Endodermal cell (in vitro differentiated cells): ENCODE results near the gene PTPRS. TPM values are rescaled to one million over a fixed set of nuclear protein-coding genes. Genes with fewer than 3 reads are reported as not detected.
A peak's percentile ranks its signal among the peaks of the same experiment; 100 is the strongest.

Source experiments
- DNase-seq: peaks from one replicate; pipeline ENCODE4 v3.0.0-alpha.2; 2017
- H3K27ac ChIP-seq: 2 replicates; pipeline ENCODE4 v1.5.1; 2013; ENCODE audit warnings: mild to moderate bottlenecking, low read depth, low read length, moderate library complexity
- H3K27me3 ChIP-seq: 2 replicates; pipeline ENCODE4 v1.6.1; 2013; ENCODE audit warnings: mild to moderate bottlenecking, low read length, moderate library complexity; ENCODE audit not compliant: insufficient read depth, control insufficient read depth, poor library complexity, severe bottlenecking
- H3K36me3 ChIP-seq: 2 replicates; pipeline ENCODE4 v1.7.0; 2013; ENCODE audit warnings: mild to moderate bottlenecking, low read length, moderate library complexity; ENCODE audit not compliant: control insufficient read depth, insufficient read depth
- H3K4me1 ChIP-seq: one replicate; pipeline ENCODE4 v1.7.0; 2013; ENCODE audit warnings: low read length; ENCODE audit not compliant: control insufficient read depth, insufficient read depth
- H3K4me3 ChIP-seq: 2 replicates; pipeline ENCODE4 v1.5.1; 2013; ENCODE audit warnings: mild to moderate bottlenecking, low read length, moderate library complexity
- H3K9ac ChIP-seq: 2 replicates; pipeline ENCODE4 v1.6.1; 2013; ENCODE audit warnings: mild to moderate bottlenecking, low read length, moderate library complexity; ENCODE audit not compliant: poor library complexity, severe bottlenecking; ENCODE audit errors: extremely low read depth
- H3K9me3 ChIP-seq: 2 replicates; pipeline ENCODE4 v1.6.1; 2013; ENCODE audit warnings: mild to moderate bottlenecking, low read length, moderate library complexity; ENCODE audit not compliant: control insufficient read depth
- H3K27ac Mint-ChIP-seq: 2 replicates; pipeline ENCODE4 v1.8.0; 2020; ENCODE audit warnings: mixed read lengths
- H3K27me3 Mint-ChIP-seq: 2 replicates; pipeline ENCODE4 v1.8.0; 2021; ENCODE audit warnings: mild to moderate bottlenecking, mixed read lengths; ENCODE audit not compliant: insufficient read depth
- H3K36me3 Mint-ChIP-seq: 2 replicates; pipeline ENCODE4 v1.8.0; 2020; ENCODE audit warnings: low read depth, mixed read lengths
- H3K4me1 Mint-ChIP-seq: 2 replicates; pipeline ENCODE4 v1.8.0; 2020; ENCODE audit warnings: mixed read lengths
- H3K4me3 Mint-ChIP-seq: 2 replicates; pipeline ENCODE4 v1.8.0; 2020; ENCODE audit warnings: mild to moderate bottlenecking, moderate library complexity, mixed read lengths
- H3K9me3 Mint-ChIP-seq: 2 replicates; pipeline ENCODE4 v1.8.0; 2020; ENCODE audit warnings: mild to moderate bottlenecking, mixed read lengths
- WGBS, 2 experiments: methylation state at CpG; one replicate each; pipeline versions ENCODE4 v1.1.5 to v1.1.7; 2013; ENCODE audit warnings: missing lambda C conversion rate in 2 of 2, mixed read lengths in 1 of 2; ENCODE audit not compliant: insufficient coverage in 1 of 2, insufficient read length in 1 of 2; 5-methylcytosine and 5-hydroxymethylcytosine counted together
- total RNA-seq, 2 donors: library from RNA; stranded (reverse); fragmentation: NEBNext Ultra II Directional in 1 of 2; extraction: Animal tissue kit (Norgen Biotek cat#: 25700) in 1 of 2; gene quantifications; 2 replicates in 1 of 2; 3 replicates in 1 of 2; pipeline ENCODE4 v1.2.1, GENCODE V29; 2021
- TF ChIP-seq, protein P1 (sequence below): fragments of 200-600 bp; sonication (generic); conservative IDR thresholded peaks from 2 replicates; pipeline ENCODE4 v1.5.0; 2021; ENCODE audit warnings: antibody characterized with exemption, mild to moderate bottlenecking

PTPRS gene
- total RNA-seq, 2 donors from 2014 or later = 226 to 248 TPM

DNA sequence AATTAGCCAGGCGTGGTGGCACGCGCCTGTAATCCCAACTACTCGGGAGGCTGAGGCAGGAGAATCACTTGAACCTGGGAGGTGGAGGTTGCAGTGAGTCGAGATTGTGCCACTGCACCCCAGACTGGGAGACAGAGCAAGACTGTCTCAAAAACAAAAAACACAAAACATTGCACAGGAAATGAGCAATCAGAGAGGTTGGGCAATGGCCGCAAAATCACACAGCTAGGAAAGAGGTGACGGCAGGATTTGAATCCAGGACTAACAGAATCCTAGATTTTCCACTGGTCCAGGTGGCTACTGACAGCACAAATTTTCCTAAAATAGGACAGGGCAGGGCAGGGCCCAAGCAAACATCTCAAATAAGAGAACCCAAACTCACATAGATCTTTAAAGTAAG, 23.3 kb downstream of the PTPRS start:
- H3K9ac ChIP-seq = no peak overlapping the region
- Mint-ChIP-seq H3K36me3 (peaks cover 29% of the 10 kb centered on the region), H3K4me1 (no peaks in the 10 kb centered on the region), H3K27me3 (no peaks in the 10 kb centered on the region), H3K27ac (no peak overlapping the region), H3K4me3 (no peak overlapping the region), H3K9me3 (no peaks in the 10 kb centered on the region)
- peaks cover 9% of the 10 kb centered on the region for H3K36me3 ChIP-seq
- no peaks in the 10 kb centered on the region for H3K4me1 ChIP-seq
- no peak for DNase-seq
- no peaks in the 10 kb centered on the region for H3K27me3 ChIP-seq
- 89 to 91% methylated on average over 7 of the region's 7 CpGs for WGBS, 2 experiments
- no peaks in the 10 kb centered on the region for H3K9me3 ChIP-seq
- TF ChIP-seq, protein P1, sequence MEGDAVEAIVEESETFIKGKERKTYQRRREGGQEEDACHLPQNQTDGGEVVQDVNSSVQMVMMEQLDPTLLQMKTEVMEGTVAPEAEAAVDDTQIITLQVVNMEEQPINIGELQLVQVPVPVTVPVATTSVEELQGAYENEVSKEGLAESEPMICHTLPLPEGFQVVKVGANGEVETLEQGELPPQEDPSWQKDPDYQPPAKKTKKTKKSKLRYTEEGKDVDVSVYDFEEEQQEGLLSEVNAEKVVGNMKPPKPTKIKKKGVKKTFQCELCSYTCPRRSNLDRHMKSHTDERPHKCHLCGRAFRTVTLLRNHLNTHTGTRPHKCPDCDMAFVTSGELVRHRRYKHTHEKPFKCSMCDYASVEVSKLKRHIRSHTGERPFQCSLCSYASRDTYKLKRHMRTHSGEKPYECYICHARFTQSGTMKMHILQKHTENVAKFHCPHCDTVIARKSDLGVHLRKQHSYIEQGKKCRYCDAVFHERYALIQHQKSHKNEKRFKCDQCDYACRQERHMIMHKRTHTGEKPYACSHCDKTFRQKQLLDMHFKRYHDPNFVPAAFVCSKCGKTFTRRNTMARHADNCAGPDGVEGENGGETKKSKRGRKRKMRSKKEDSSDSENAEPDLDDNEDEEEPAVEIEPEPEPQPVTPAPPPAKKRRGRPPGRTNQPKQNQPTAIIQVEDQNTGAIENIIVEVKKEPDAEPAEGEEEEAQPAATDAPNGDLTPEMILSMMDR = no peak
- no peak overlapping the region for H3K4me3 ChIP-seq
- H3K27ac ChIP-seq = no peak overlapping the region

DNA sequence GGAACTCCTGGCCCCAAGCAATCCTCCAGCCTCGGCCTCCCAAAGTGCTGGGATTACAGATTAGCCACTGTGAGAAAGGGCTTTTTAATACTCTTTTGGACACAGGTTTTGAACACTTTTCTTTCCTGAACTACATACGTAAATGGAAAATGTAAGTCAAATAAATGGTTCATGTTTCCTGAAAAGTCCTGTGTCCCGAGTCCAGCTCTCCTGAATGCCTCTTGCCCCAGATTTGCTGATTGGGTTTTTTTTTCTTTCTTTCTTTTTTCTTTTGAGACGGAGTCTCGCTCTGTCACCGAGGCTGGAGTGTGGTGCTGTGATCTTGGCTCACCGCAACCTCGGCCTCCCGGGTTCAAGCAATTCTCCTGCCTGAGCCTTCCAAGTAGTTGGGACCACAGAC, 24.5 kb downstream of the PTPRS start:
- DNase-seq = no peak
- TF ChIP-seq, protein P1 = no peak
- 93 to 96% methylated on average over 3 to 9 of the region's 9 CpGs for WGBS, 2 experiments
- no peak overlapping the region for H3K27ac Mint-ChIP-seq
- no peaks in the 10 kb centered on the region for H3K4me1 Mint-ChIP-seq
- H3K4me3 Mint-ChIP-seq = no peak overlapping the region
- no peak overlapping the region for H3K4me3 ChIP-seq
- peaks cover 7% of the 10 kb centered on the region for H3K36me3 ChIP-seq
- H3K4me1 ChIP-seq = no peaks in the 10 kb centered on the region
- H3K36me3 Mint-ChIP-seq = peaks cover 35% of the 10 kb centered on the region
- H3K9me3 ChIP-seq = no peaks in the 10 kb centered on the region
- H3K27me3 ChIP-seq = no peaks in the 10 kb centered on the region
- no peak overlapping the region for H3K9ac ChIP-seq
- no peak overlapping the region for H3K27ac ChIP-seq
- H3K27me3 Mint-ChIP-seq = no peaks in the 10 kb centered on the region
- H3K9me3 Mint-ChIP-seq = no peaks in the 10 kb centered on the region

DNA sequence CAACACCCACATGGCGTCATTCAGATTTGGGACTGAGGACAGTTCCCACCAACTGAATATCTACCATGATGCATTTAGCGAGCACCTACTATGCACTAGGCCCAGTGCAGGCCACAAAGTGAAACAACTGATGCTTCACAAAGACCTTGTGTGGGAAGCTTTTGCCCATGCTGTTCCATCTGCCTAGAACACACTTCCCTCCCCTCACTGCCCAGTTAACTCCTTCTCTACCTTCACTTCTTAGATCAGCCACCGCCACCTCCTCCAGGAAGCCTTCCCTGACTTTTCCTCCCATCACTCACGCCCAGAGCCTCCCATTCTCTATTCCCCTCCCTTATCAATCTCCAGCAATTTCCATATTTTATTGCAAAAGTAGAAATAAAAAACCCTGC, 25.7 kb downstream of the PTPRS start:
- H3K4me3 Mint-ChIP-seq = no peak overlapping the region
- H3K4me1 ChIP-seq = no peaks in the 10 kb centered on the region
- H3K27ac Mint-ChIP-seq = peak overlapping the region; percentile 10
- no peaks in the 10 kb centered on the region for H3K27me3 Mint-ChIP-seq
- TF ChIP-seq, protein P1 = no peak
- H3K4me1 Mint-ChIP-seq = no peaks in the 10 kb centered on the region
- H3K9ac ChIP-seq = no peak overlapping the region
- H3K27ac ChIP-seq = no peak overlapping the region
- peaks cover 33% of the 10 kb centered on the region for H3K36me3 Mint-ChIP-seq
- no peaks in the 10 kb centered on the region for H3K27me3 ChIP-seq
- H3K36me3 ChIP-seq = peaks cover 7% of the 10 kb centered on the region
- DNase-seq = no peak
- no peak overlapping the region for H3K4me3 ChIP-seq
- H3K9me3 ChIP-seq = no peaks in the 10 kb centered on the region
- no peaks in the 10 kb centered on the region for H3K9me3 Mint-ChIP-seq
- WGBS, 2 experiments = 58 to 84% methylated on average over 2 to 4 of the region's 4 CpGs
